A549 (cell line): ENCODE results near the gene HSD3B2.

ENCODE experiments used
- JUN ChIP-seq, 2 experiments: fragments of >200 bp; sonication (Bioruptor Twin); formaldehyde crosslinking; IDR thresholded peaks; 2 replicates in 1 of 2; 3 replicates in 1 of 2; pipeline ENCODE4 v1.6.1; 2016 to 2017
- MYC ChIP-seq: IDR thresholded peaks from 2 replicates; pipeline ENCODE4 v1.6.1; 2012; ENCODE audit warnings: mild to moderate bottlenecking, inconsistent platforms, low read length, improper control_type of control experiment, borderline replicate concordance
- POLR2A ChIP-seq: IDR thresholded peaks from 2 replicates; pipeline ENCODE4 v1.6.1; 2012; ENCODE audit warnings: mild to moderate bottlenecking, low read length
- TF ChIP-seq, protein P1 (sequence below): fragments of >200 bp; sonication (Bioruptor Twin); formaldehyde crosslinking; IDR thresholded peaks from 3 replicates; pipeline ENCODE4 v1.5.1; 2016

DNA sequence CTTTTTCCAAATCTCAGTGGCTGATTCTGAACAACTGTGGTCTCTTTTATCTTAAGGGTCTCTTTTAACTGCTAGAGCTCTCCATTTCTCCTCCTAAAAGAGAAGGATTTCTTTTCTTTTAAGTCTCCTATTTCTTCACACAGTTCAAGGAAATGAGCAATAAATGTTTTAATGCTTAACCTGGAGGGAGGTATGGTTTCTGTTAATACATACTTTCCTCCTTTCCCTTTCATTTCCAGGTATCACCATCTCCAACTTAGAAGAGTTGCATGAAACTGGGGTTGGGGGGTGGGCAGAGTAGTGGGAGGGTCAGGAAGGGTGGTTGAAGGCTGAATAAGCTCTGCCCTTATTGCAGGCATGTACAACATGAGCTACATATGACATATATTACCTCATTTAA lies 31.4 kb downstream of the HSD3B2 start:
- TF ChIP-seq POLR2A (no peak), JUN (IDR thresholded peaks at IDR 0.05) (no peak), MYC (no peak)
- TF ChIP-seq, protein P1, sequence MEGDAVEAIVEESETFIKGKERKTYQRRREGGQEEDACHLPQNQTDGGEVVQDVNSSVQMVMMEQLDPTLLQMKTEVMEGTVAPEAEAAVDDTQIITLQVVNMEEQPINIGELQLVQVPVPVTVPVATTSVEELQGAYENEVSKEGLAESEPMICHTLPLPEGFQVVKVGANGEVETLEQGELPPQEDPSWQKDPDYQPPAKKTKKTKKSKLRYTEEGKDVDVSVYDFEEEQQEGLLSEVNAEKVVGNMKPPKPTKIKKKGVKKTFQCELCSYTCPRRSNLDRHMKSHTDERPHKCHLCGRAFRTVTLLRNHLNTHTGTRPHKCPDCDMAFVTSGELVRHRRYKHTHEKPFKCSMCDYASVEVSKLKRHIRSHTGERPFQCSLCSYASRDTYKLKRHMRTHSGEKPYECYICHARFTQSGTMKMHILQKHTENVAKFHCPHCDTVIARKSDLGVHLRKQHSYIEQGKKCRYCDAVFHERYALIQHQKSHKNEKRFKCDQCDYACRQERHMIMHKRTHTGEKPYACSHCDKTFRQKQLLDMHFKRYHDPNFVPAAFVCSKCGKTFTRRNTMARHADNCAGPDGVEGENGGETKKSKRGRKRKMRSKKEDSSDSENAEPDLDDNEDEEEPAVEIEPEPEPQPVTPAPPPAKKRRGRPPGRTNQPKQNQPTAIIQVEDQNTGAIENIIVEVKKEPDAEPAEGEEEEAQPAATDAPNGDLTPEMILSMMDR, result no peak
